Measurements from ENCODE around the gene SERPINH1. TPM values are rescaled to one million over a fixed set of nuclear protein-coding genes. Genes with fewer than 3 reads are reported as not detected.

SERPINH1 gene
- total RNA-seq, 4 donors from 2014 or later, result 134 to 847 (median 280) TPM

DNA sequence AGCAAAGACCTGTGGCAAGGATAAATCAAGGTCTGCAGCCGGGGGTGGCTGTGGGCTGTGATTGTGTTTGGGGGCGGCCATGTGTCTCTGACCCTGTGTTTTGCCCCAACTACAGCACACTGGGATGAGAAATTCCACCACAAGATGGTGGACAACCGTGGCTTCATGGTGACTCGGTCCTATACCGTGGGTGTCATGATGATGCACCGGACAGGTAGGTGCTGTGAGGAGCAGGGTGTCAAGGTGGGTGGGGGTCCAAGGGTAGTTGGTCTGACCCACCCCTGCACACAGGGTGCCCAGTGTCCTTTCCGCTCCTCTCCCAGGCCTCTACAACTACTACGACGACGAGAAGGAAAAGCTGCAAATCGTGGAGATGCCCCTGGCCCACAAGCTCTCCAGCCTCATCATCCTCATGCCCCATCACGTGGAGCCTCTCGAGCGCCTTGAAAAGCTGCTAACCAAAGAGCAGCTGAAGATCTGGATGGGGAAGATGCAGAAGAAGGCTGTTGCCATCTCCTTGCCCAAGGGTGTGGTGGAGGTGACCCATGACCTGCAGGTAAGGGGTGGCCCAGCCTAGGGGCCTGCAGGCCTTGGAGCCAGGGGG lies 6.7 kb downstream of the SERPINH1 start:
- Histone ChIP-seq H3K27me3 (no peaks in the 10 kb centered on the region), H3K27ac (peak overlapping the region in 1 of 2 donors; percentile 13), H3K36me3 (no peaks in the 10 kb centered on the region), H3K4me1 (peaks cover 6 to 11% of the 10 kb centered on the region in 2 donors), H3K4me3 (no peak overlapping the region), H3K9me3 (no peaks in the 10 kb centered on the region)
- no peak for DNase-seq
- TF ChIP-seq, protein P1, sequence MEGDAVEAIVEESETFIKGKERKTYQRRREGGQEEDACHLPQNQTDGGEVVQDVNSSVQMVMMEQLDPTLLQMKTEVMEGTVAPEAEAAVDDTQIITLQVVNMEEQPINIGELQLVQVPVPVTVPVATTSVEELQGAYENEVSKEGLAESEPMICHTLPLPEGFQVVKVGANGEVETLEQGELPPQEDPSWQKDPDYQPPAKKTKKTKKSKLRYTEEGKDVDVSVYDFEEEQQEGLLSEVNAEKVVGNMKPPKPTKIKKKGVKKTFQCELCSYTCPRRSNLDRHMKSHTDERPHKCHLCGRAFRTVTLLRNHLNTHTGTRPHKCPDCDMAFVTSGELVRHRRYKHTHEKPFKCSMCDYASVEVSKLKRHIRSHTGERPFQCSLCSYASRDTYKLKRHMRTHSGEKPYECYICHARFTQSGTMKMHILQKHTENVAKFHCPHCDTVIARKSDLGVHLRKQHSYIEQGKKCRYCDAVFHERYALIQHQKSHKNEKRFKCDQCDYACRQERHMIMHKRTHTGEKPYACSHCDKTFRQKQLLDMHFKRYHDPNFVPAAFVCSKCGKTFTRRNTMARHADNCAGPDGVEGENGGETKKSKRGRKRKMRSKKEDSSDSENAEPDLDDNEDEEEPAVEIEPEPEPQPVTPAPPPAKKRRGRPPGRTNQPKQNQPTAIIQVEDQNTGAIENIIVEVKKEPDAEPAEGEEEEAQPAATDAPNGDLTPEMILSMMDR (IDR thresholded peaks at IDR 0.05), result no peak
- TF ChIP-seq POLR2A (IDR thresholded peaks at IDR 0.05), result no peak
- intact Hi-C loops (cut with DNase I; ENCODE audit: low total_unique reads), result no loop called here

DNA sequence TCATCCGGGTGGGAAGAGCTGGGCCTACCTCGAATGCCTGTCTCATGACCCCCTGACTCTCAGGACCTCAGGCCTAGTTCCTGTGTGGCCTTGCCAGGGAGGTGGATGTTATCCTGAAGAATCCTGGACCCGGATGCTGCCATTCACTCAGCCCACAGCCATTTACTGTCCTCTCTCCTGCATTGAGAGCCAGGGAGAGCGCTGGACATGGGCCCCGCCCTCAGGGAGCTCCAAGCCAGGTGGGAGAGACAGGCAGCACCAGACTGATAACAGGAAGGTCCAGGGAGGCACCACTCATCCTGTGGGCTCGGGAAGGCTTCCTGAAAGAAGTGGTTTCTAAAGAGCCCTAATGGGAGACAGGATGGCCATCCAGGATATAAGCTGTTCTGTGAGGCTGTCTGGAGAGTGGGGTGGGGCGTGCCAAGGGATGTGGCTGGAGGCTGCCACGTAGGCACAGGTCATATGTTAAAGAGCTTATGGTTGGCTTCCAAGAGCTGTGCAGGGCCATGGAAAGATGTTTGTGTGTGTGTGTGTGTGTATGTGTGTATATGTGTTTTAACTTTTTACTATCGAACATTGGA lies 8.6 kb downstream of the SERPINH1 start:
- no peak overlapping the region for H3K27ac ChIP-seq
- TF ChIP-seq, protein P1 (IDR thresholded peaks at IDR 0.05), result no peak
- no peak for TF ChIP-seq POLR2A (IDR thresholded peaks at IDR 0.05)
- no peaks in the 10 kb centered on the region for H3K27me3 ChIP-seq
- no peaks in the 10 kb centered on the region for H3K36me3 ChIP-seq
- H3K4me1 ChIP-seq, result peaks cover 0 to 11% of the 10 kb centered on the region in 2 donors
- no peak for DNase-seq
- H3K9me3 ChIP-seq, result no peaks in the 10 kb centered on the region
- intact Hi-C loops (cut with DNase I; ENCODE audit: low total_unique reads), result no loop called here
- no peak overlapping the region for H3K4me3 ChIP-seq

DNA sequence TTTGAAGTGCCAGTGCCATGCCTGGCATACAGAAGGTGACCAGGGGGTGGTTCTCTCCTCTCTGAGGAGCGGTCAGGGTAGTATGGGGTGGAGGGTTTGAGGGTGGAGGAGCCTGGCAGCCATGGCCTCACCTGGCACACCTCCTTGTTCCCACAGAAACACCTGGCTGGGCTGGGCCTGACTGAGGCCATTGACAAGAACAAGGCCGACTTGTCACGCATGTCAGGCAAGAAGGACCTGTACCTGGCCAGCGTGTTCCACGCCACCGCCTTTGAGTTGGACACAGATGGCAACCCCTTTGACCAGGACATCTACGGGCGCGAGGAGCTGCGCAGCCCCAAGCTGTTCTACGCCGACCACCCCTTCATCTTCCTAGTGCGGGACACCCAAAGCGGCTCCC lies 9.6 kb downstream of the SERPINH1 start:
- Histone ChIP-seq H3K9me3 (no peaks in the 10 kb centered on the region), H3K4me1 (peaks cover 0 to 11% of the 10 kb centered on the region in 2 donors), H3K4me3 (no peak overlapping the region), H3K27ac (no peak overlapping the region), H3K36me3 (no peaks in the 10 kb centered on the region), H3K27me3 (no peaks in the 10 kb centered on the region)
- TF ChIP-seq POLR2A (IDR thresholded peaks at IDR 0.05), result no peak
- TF ChIP-seq, protein P1 (IDR thresholded peaks at IDR 0.05), result no peak
- no peak for DNase-seq
- intact Hi-C loops (cut with DNase I; ENCODE audit: low total_unique reads), result no loop called here

DNA sequence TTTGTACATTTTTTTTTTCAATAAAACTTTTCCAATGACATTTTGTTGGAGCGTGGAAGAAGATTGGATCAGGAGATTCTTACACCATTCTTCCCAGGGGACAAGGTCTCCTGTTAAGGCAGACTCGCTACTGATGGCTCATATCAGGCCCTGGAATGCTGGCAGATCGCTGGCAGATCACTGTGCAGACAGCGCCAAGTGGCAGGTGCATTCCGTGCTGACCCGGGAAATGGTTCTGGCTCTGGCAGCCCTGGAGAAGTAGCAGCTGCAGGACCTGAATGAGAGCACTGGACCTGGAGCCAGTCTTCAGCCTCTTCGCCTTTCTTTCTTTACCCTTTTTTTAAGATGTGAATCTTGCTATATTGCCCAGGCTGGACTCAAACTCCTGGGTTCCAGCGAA lies 10.7 kb downstream of the SERPINH1 start:
- DNase-seq, result no peak
- no peak overlapping the region for H3K27ac ChIP-seq

More for the DNA sequence above, 10.7 kb downstream of the SERPINH1 start:
- H3K9me3 ChIP-seq, result no peaks in the 10 kb centered on the region
- intact Hi-C loops (cut with DNase I; ENCODE audit: low total_unique reads), result no loop called here
- H3K4me3 ChIP-seq, result no peak overlapping the region
- TF ChIP-seq POLR2A (IDR thresholded peaks at IDR 0.05), result no peak
- TF ChIP-seq, protein P1 (IDR thresholded peaks at IDR 0.05), result no peak
- H3K36me3 ChIP-seq, result no peaks in the 10 kb centered on the region
- H3K27me3 ChIP-seq, result no peaks in the 10 kb centered on the region
- H3K4me1 ChIP-seq, result peaks cover 0 to 11% of the 10 kb centered on the region in 2 donors

Data from uterus (tissue), 4 donors.